ENCODE measurements around the gene NPLOC4. TPM values are rescaled to one million over a fixed set of nuclear protein-coding genes. Genes with fewer than 3 reads are reported as not detected.

The NPLOC4 gene
- total and polyA plus RNA-seq, 2 of the 13 experiments (the other 11 are each of a cell fraction or from before 2014, with no cell fraction given) = 57.0 to 97.0 TPM

GRCh38 chr17:81586096-81586495 lies 50.8 kb downstream of the NPLOC4 start:
- FAIRE-seq = no peak
- WGBS (ENCODE audit: low lambda C conversion rate) = 96% methylated on average over 4 of the region's 4 CpGs

More at GRCh38 chr17:81586096-81586495, 50.8 kb downstream of the NPLOC4 start:
- H3K36me3 ChIP-seq (replicated peaks in 1 of 2; ENCODE audit: control insufficient read depth in 1 of 2, insufficient read depth in 2 of 2, low read length in 2 of 2) = peaks cover 52 to 81% of the 10 kb centered on the region in 2 experiments
- ChIA-PET CTCF (ENCODE audit: low intra/inter-chr PET ratio, low total read pairs) (no interaction called here), POLR2A (interaction anchor here (0.7 kb wide), 1 partner anchor 10 kb away, joined by 3 read pairs; no protein-coding TSS in a partner anchor)
- H3K27me3 ChIP-seq (ENCODE audit: control insufficient read depth in 1 of 2, insufficient read depth in 2 of 2, low read length in 2 of 2) = no peaks in the 10 kb centered on the region
- H3K4me2 ChIP-seq (ENCODE audit: low read depth, low read length) = no peak overlapping the region
- no peak overlapping the region for H3K9ac ChIP-seq (ENCODE audit: insufficient read depth, low read depth, low read length)
- intact Hi-C loops (cut with micrococcal nuclease; ENCODE audit: unreplicated experiment) (no loop called here), in situ Hi-C loops (cut with HindIII; ENCODE audit: extremely low pct_ligation_motif_present, low pct_unique_long_range_greater_than_20kb) (no loop called here)
- H3K9me3 ChIP-seq (ENCODE audit: low read length) = no peaks in the 10 kb centered on the region
- H3K4me1 ChIP-seq (ENCODE audit: insufficient read depth, low read length) = peaks cover 18% of the 10 kb centered on the region
- ATAC-seq = no peak
- H2AFZ ChIP-seq (ENCODE audit: low read length) = no peak overlapping the region
- no peaks in the 10 kb centered on the region for H3K79me2 ChIP-seq (ENCODE audit: insufficient read depth, low read length)
- H3K27ac ChIP-seq (ENCODE audit: extremely low read length, insufficient read depth, low read length) = no peak overlapping the region
- H3K4me3 ChIP-seq (replicated peaks in 1 of 3; ENCODE audit: insufficient read depth in 1 of 3, low read depth in 2 of 3, low read length in 3 of 3) = no peak overlapping the region
- BruUV-seq (replicated peaks) = no TSS peak
- no peak for TF ChIP-seq ZNF484 (CRISPR knock-in tag; IDR thresholded peaks at IDR 0.05; ENCODE audit: borderline replicate concordance, low read depth)
- TF ChIP-seq ELF3 (CRISPR knock-in tag; IDR thresholded peaks at IDR 0.05) = no peak
- no peak for TF ChIP-seq ZBTB40 (IDR thresholded peaks at IDR 0.05)
- no peak for TF ChIP-seq ZBTB40 (CRISPR knock-in tag; IDR thresholded peaks at IDR 0.05)
- no peak for TF ChIP-seq HIVEP1 (CRISPR knock-in tag; IDR thresholded peaks at IDR 0.05)
- 0 out of 2 replicates have a peak, but pooled peaks cover 5% of the 10 kb centered on the region for H4K20me1 ChIP-seq (ENCODE audit: insufficient read depth, low read length)
- no peak for DNase-seq (ENCODE audit: low spot score)

All from HepG2 (cell line).